ENCODE measurements around the gene ADGRE1.

Gene ADGRE1

GRCh38 chr19:6958791-6959190 is 71.4 kb downstream of the ADGRE1 start:
- DNase-seq, result no peak

GRCh38 chr19:6963244-6963852 is 76.0 kb downstream of the ADGRE1 start:
- DNase-seq, result no peak

- no peak for DNase-seq
These were observed 76.6 kb downstream of the ADGRE1 start for GRCh38 chr19:6963937-6964336.

GRCh38 chr19:6967967-6968366 is 80.6 kb downstream of the ADGRE1 start:
- DNase-seq, result no peak

GRCh38 chr19:6969490-6969889 is 82.1 kb downstream of the ADGRE1 start:
- DNase-seq, result no peak

- DNase-seq, result no peak
These were observed 82.6 kb downstream of the ADGRE1 start for GRCh38 chr19:6970021-6970420.

- DNase-seq, result no peak
These were observed 83.1 kb downstream of the ADGRE1 start for GRCh38 chr19:6970443-6970842.

- DNase-seq, result no peak
These were observed 84.0 kb downstream of the ADGRE1 start for GRCh38 chr19:6971366-6971765.

GRCh38 chr19:6976197-6976596 is 88.8 kb downstream of the ADGRE1 start:
- DNase-seq, result no peak

GRCh38 chr19:6979399-6979798 is 92.0 kb downstream of the ADGRE1 start:
- DNase-seq, result no peak

- DNase-seq, result no peak
These were observed 96.1 kb downstream of the ADGRE1 start for GRCh38 chr19:6983448-6983847.

GRCh38 chr19:6987850-6988249 is 100.5 kb downstream of the ADGRE1 start:
- DNase-seq, result no peak

- DNase-seq, result no peak
These were observed 100.9 kb downstream of the ADGRE1 start for GRCh38 chr19:6988257-6988656.

Measured in NCI-H774 (cell line).